PFSK-1 (cell line): ENCODE data around the gene EYA2.

Source experiments
- FOXP2 ChIP-seq: optimal IDR thresholded peaks from 2 replicates; pipeline ENCODE3; 2011; ENCODE audit warnings: borderline replicate concordance, control low read depth, inconsistent platforms; ENCODE audit not compliant: insufficient read depth; ENCODE audit errors: extremely low read length, extremely low read depth
- POLR2AphosphoS5 ChIP-seq: IDR thresholded peaks from 2 replicates; pipeline ENCODE4 v1.6.1; 2012; ENCODE audit warnings: low read depth, mild to moderate bottlenecking, control low read depth, low read length, moderate library complexity
- SIN3A ChIP-seq: IDR thresholded peaks from 2 replicates; pipeline ENCODE4 v1.6.1; 2012; ENCODE audit warnings: mild to moderate bottlenecking, low read length, moderate library complexity, borderline replicate concordance; ENCODE audit not compliant: insufficient read depth
- TAF1 ChIP-seq: IDR thresholded peaks from 2 replicates; pipeline ENCODE4 v1.6.1; 2012; ENCODE audit warnings: low read length, control low read depth, borderline replicate concordance; ENCODE audit not compliant: insufficient read depth
- TF ChIP-seq, protein P1 (sequence below), 2 experiments: IDR thresholded peaks; 2 replicates each; pipeline versions ENCODE4 v1.6.1 to v1.8.0; 2011 to 2012; ENCODE audit warnings: low read depth in 2 of 2, low read length in 2 of 2, control low read depth in 1 of 2, inconsistent platforms in 1 of 2, mild to moderate bottlenecking in 1 of 2, moderate library complexity in 1 of 2; ENCODE audit not compliant: insufficient read depth in 1 of 2

Gene EYA2

DNA sequence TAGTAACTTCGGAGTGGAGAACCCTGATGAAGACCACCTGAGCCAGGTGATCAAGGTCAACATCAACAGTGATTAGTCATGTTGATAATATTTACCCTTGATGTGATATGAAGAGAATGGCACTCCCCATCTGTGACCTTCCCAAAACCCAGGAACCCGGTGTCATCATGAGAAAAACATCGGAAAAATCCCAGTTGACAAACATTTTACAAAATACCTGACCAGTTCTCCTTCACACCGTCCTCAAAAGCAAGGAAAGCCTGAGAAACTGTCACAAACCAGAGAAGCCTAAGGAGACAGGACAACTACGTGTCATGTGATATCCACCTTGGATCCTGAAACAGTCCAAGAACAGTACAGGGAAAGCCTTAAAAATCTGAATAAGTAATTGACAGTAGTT, 264.5 kb downstream of the EYA2 start:
- TF ChIP-seq TAF1 (no peak), SIN3A (no peak), FOXP2 (no peak), POLR2AphosphoS5 (no peak)
- TF ChIP-seq, protein P1, sequence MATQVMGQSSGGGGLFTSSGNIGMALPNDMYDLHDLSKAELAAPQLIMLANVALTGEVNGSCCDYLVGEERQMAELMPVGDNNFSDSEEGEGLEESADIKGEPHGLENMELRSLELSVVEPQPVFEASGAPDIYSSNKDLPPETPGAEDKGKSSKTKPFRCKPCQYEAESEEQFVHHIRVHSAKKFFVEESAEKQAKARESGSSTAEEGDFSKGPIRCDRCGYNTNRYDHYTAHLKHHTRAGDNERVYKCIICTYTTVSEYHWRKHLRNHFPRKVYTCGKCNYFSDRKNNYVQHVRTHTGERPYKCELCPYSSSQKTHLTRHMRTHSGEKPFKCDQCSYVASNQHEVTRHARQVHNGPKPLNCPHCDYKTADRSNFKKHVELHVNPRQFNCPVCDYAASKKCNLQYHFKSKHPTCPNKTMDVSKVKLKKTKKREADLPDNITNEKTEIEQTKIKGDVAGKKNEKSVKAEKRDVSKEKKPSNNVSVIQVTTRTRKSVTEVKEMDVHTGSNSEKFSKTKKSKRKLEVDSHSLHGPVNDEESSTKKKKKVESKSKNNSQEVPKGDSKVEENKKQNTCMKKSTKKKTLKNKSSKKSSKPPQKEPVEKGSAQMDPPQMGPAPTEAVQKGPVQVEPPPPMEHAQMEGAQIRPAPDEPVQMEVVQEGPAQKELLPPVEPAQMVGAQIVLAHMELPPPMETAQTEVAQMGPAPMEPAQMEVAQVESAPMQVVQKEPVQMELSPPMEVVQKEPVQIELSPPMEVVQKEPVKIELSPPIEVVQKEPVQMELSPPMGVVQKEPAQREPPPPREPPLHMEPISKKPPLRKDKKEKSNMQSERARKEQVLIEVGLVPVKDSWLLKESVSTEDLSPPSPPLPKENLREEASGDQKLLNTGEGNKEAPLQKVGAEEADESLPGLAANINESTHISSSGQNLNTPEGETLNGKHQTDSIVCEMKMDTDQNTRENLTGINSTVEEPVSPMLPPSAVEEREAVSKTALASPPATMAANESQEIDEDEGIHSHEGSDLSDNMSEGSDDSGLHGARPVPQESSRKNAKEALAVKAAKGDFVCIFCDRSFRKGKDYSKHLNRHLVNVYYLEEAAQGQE (IDR thresholded peaks at IDR 0.05; ENCODE audit: insufficient read depth in 1 of 2, low read depth in 2 of 2, low read length in 2 of 2), result no peak

DNA sequence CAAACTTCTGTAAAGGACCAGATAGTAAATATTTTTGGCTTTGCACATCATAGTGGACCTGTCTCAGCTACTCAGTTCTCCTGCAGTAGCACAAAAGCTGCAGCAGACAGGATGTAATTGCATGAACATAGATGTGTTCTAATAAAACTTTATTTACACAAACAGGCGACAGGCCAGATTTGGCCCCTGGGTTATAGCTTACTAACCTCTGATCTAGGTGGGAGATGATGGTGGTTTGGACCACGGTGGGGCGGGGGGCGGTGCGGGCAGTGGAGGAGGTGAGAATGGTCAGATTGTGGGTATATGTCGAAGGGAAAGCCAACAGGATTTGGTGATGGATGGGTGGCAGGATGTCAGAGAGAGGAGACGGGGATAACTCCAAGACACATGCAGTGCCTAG, 265.6 kb downstream of the EYA2 start:
- TF ChIP-seq TAF1 (no peak), POLR2AphosphoS5 (no peak), FOXP2 (no peak), SIN3A (no peak)
- TF ChIP-seq, protein P1 (IDR thresholded peaks at IDR 0.05; ENCODE audit: insufficient read depth in 1 of 2, low read depth in 2 of 2, low read length in 2 of 2), result no peak

DNA sequence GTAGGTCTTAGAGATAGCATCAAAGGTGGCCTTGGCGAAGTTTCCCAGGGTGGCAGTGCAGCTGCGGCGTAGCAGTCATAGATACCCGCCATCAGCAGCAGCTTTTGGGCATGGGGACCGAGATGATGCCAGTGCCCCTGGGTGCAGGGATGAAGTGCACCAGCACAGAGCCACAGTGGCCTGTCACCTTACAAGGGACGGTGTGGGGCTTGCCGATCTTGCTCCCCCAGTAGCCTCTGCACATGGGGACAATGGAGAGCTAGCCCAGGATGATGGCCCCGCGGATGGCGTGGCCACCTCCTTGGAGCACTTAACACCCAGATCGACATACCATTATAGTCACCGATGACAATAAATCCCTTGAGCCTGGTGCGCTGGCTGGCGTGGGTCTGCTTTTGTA, 266.3 kb downstream of the EYA2 start:
- no peak for TF ChIP-seq TAF1
- TF ChIP-seq FOXP2, result no peak
- no peak for TF ChIP-seq POLR2AphosphoS5
- no peak for TF ChIP-seq SIN3A
- TF ChIP-seq, protein P1 (IDR thresholded peaks at IDR 0.05; ENCODE audit: insufficient read depth in 1 of 2, low read depth in 2 of 2, low read length in 2 of 2), result no peak

DNA sequence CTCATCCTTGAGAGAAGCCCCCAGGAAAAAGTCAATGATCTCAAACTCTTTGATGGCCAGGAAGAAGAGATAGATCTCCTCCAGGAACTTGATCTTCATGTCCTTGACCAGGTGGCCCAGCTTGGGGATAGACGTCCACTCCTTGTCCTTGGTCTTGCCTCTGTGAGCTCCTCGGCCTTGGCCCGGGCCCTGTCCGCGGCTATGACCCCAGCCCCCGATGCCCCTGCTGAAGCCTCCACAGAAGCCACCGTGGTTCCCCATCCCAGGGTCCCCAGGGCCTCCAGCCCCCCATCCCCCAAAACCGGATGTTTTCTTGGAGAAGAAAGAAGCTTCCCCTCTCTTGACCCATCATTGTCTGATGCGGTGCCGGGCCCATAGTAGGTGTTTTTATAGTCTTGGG, 266.8 kb downstream of the EYA2 start:
- TF ChIP-seq, protein P1 (IDR thresholded peaks at IDR 0.05; ENCODE audit: insufficient read depth in 1 of 2, low read depth in 2 of 2, low read length in 2 of 2), result no peak
- TF ChIP-seq TAF1 (no peak), POLR2AphosphoS5 (no peak), FOXP2 (no peak), SIN3A (no peak)

DNA sequence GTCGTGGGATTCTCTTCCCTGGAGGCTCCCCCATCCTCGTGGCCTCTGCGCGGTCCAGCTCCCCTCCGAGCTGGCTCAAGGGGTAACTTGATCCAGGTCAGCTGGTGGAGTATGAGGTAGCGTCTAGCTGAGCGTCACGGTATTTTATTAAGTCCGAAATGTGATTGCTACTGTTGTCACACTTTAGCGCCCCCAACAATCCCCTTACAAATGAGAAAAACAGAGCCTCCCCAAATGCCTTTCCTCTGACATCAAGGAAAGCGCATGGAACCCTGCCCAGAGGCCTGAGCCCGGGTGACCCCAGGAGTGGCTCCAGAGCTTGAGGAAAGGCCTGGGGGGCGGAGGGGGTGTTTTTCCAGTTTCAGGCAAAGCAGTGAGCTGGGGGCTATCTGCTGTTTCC, 269.5 kb downstream of the EYA2 start:
- no peak for TF ChIP-seq SIN3A
- TF ChIP-seq FOXP2, result no peak
- TF ChIP-seq TAF1, result no peak
- no peak for TF ChIP-seq POLR2AphosphoS5
- TF ChIP-seq, protein P1 (IDR thresholded peaks at IDR 0.05; ENCODE audit: insufficient read depth in 1 of 2, low read depth in 2 of 2, low read length in 2 of 2), result no peak
